Measurements from ENCODE around the gene GPR108.

Gene GPR108

GRCh38 chr19:6723108-6723618 is 14.2 kb downstream of the GPR108 start:
- no peak overlapping the region for H3K9ac ChIP-seq (ENCODE audit: low read length)
- H3K27ac ChIP-seq (ENCODE audit: low read depth, low read length), result no peak overlapping the region
- H3K4me3 ChIP-seq (ENCODE audit: low read depth in 1 of 2, low read length in 2 of 2), result peak overlapping the region in 1 of 2 donors; percentile 18
- no peaks in the 10 kb centered on the region for H3K27me3 ChIP-seq (ENCODE audit: control insufficient read depth in 1 of 2, insufficient read depth in 2 of 2, low read length in 2 of 2)
- H3K4me1 ChIP-seq (ENCODE audit: insufficient read depth, low read length), result no peaks in the 10 kb centered on the region
- no peaks in the 10 kb centered on the region for H3K36me3 ChIP-seq (ENCODE audit: insufficient read depth, low read length)
- no peaks in the 10 kb centered on the region for H3K9me3 ChIP-seq (ENCODE audit: low read length)

GRCh38 chr19:6721773-6722172 is 15.6 kb downstream of the GPR108 start:
- no peaks in the 10 kb centered on the region for H3K4me1 ChIP-seq (ENCODE audit: insufficient read depth, low read length)
- peak overlapping the region; percentile 13 for H3K27ac ChIP-seq (ENCODE audit: low read depth, low read length)
- peaks cover 7% of the 10 kb centered on the region for H3K36me3 ChIP-seq (ENCODE audit: insufficient read depth, low read length)
- no peak overlapping the region for H3K9ac ChIP-seq (ENCODE audit: low read length)
- no peaks in the 10 kb centered on the region for H3K27me3 ChIP-seq (ENCODE audit: control insufficient read depth in 1 of 2, insufficient read depth in 2 of 2, low read length in 2 of 2)
- H3K4me3 ChIP-seq (ENCODE audit: low read depth in 1 of 2, low read length in 2 of 2), result no peak overlapping the region
- no peaks in the 10 kb centered on the region for H3K9me3 ChIP-seq (ENCODE audit: low read length)

GRCh38 chr19:6721138-6721474 is 16.3 kb downstream of the GPR108 start:
- Histone ChIP-seq H3K9ac (ENCODE audit: low read length) (no peak overlapping the region), H3K27ac (ENCODE audit: low read depth, low read length) (no peak overlapping the region), H3K36me3 (ENCODE audit: insufficient read depth, low read length) (peaks cover 7% of the 10 kb centered on the region), H3K4me3 (ENCODE audit: low read depth in 1 of 2, low read length in 2 of 2) (no peak overlapping the region), H3K27me3 (ENCODE audit: control insufficient read depth in 1 of 2, insufficient read depth in 2 of 2, low read length in 2 of 2) (no peaks in the 10 kb centered on the region), H3K4me1 (ENCODE audit: insufficient read depth, low read length) (no peaks in the 10 kb centered on the region), H3K9me3 (ENCODE audit: low read length) (no peaks in the 10 kb centered on the region)

- peaks cover 7% of the 10 kb centered on the region for H3K36me3 ChIP-seq (ENCODE audit: insufficient read depth, low read length)
- H3K9me3 ChIP-seq (ENCODE audit: low read length), result no peaks in the 10 kb centered on the region
- no peaks in the 10 kb centered on the region for H3K27me3 ChIP-seq (ENCODE audit: control insufficient read depth in 1 of 2, insufficient read depth in 2 of 2, low read length in 2 of 2)
- peak within 1 kb of the TSS in 1 of 2 donors; percentile 45 for H3K4me3 ChIP-seq (ENCODE audit: low read depth in 1 of 2, low read length in 2 of 2)
- H3K4me1 ChIP-seq (ENCODE audit: insufficient read depth, low read length), result no peaks in the 10 kb centered on the region
- H3K27ac ChIP-seq (ENCODE audit: low read depth, low read length), result peak within 1 kb of the TSS; percentile 13
- H3K9ac ChIP-seq (ENCODE audit: low read length), result no peak within 1 kb of the TSS
Observed at GRCh38 chr19:6720369-6721137, 16.8 kb downstream of the GPR108 start, which contains the start of gene C3. Gene C3, minus strand, starts transcription at chr19:6720650. Its CDS starts 61 bp downstream, at chr19:6720589.

GRCh38 chr19:6719992-6720368 is 17.4 kb downstream of the GPR108 start:
- Histone ChIP-seq H3K9ac (ENCODE audit: low read length) (no peak overlapping the region), H3K4me3 (ENCODE audit: low read depth in 1 of 2, low read length in 2 of 2) (peak overlapping the region in 1 of 2 donors; percentile 45)

GRCh38 chr19:6719540-6719861 is 17.9 kb downstream of the GPR108 start:
- no peak overlapping the region for H3K9ac ChIP-seq (ENCODE audit: low read length)
- no peaks in the 10 kb centered on the region for H3K4me1 ChIP-seq (ENCODE audit: insufficient read depth, low read length)
- no peaks in the 10 kb centered on the region for H3K27me3 ChIP-seq (ENCODE audit: control insufficient read depth in 1 of 2, insufficient read depth in 2 of 2, low read length in 2 of 2)
- H3K9me3 ChIP-seq (ENCODE audit: low read length), result no peaks in the 10 kb centered on the region
- no peak overlapping the region for H3K27ac ChIP-seq (ENCODE audit: low read depth, low read length)
- peaks cover 7% of the 10 kb centered on the region for H3K36me3 ChIP-seq (ENCODE audit: insufficient read depth, low read length)
- peak overlapping the region in 1 of 2 donors; percentile 45 for H3K4me3 ChIP-seq (ENCODE audit: low read depth in 1 of 2, low read length in 2 of 2)

More at GRCh38 chr19:6719992-6720368, 17.4 kb downstream of the GPR108 start:
- H3K9me3 ChIP-seq (ENCODE audit: low read length), result no peaks in the 10 kb centered on the region
- no peaks in the 10 kb centered on the region for H3K27me3 ChIP-seq (ENCODE audit: control insufficient read depth in 1 of 2, insufficient read depth in 2 of 2, low read length in 2 of 2)
- H3K4me1 ChIP-seq (ENCODE audit: insufficient read depth, low read length), result no peaks in the 10 kb centered on the region
- H3K36me3 ChIP-seq (ENCODE audit: insufficient read depth, low read length), result peaks cover 7% of the 10 kb centered on the region
- no peak overlapping the region for H3K27ac ChIP-seq (ENCODE audit: low read depth, low read length)

- H3K9me3 ChIP-seq (ENCODE audit: low read length), result no peaks in the 10 kb centered on the region
- H3K36me3 ChIP-seq (ENCODE audit: insufficient read depth, low read length), result peaks cover 7% of the 10 kb centered on the region
- H3K4me3 ChIP-seq (ENCODE audit: low read depth in 1 of 2, low read length in 2 of 2), result peak overlapping the region in 1 of 2 donors; percentile 45
- no peak overlapping the region for H3K9ac ChIP-seq (ENCODE audit: low read length)
- H3K4me1 ChIP-seq (ENCODE audit: insufficient read depth, low read length), result no peaks in the 10 kb centered on the region
- no peaks in the 10 kb centered on the region for H3K27me3 ChIP-seq (ENCODE audit: control insufficient read depth in 1 of 2, insufficient read depth in 2 of 2, low read length in 2 of 2)
- H3K27ac ChIP-seq (ENCODE audit: low read depth, low read length), result no peak overlapping the region
Observed at GRCh38 chr19:6718741-6719539, 18.4 kb downstream of the GPR108 start.

- Histone ChIP-seq H3K36me3 (ENCODE audit: insufficient read depth, low read length) (peaks cover 7% of the 10 kb centered on the region), H3K4me3 (ENCODE audit: low read depth in 1 of 2, low read length in 2 of 2) (no peak overlapping the region), H3K9ac (ENCODE audit: low read length) (no peak overlapping the region), H3K4me1 (ENCODE audit: insufficient read depth, low read length) (no peaks in the 10 kb centered on the region), H3K27ac (ENCODE audit: low read depth, low read length) (no peak overlapping the region), H3K27me3 (ENCODE audit: control insufficient read depth in 1 of 2, insufficient read depth in 2 of 2, low read length in 2 of 2) (no peaks in the 10 kb centered on the region), H3K9me3 (ENCODE audit: low read length) (no peaks in the 10 kb centered on the region)
Observed at GRCh38 chr19:6718111-6718740, 19.2 kb downstream of the GPR108 start.

GRCh38 chr19:6717441-6717971 is 19.9 kb downstream of the GPR108 start:
- no peaks in the 10 kb centered on the region for H3K9me3 ChIP-seq (ENCODE audit: low read length)
- no peak overlapping the region for H3K27ac ChIP-seq (ENCODE audit: low read depth, low read length)
- no peaks in the 10 kb centered on the region for H3K27me3 ChIP-seq (ENCODE audit: control insufficient read depth in 1 of 2, insufficient read depth in 2 of 2, low read length in 2 of 2)
- no peak overlapping the region for H3K9ac ChIP-seq (ENCODE audit: low read length)
- H3K4me3 ChIP-seq (ENCODE audit: low read depth in 1 of 2, low read length in 2 of 2), result no peak overlapping the region
- peaks cover 7% of the 10 kb centered on the region for H3K36me3 ChIP-seq (ENCODE audit: insufficient read depth, low read length)
- H3K4me1 ChIP-seq (ENCODE audit: insufficient read depth, low read length), result no peaks in the 10 kb centered on the region

GRCh38 chr19:6717036-6717435 is 20.3 kb downstream of the GPR108 start:
- Histone ChIP-seq H3K27ac (ENCODE audit: low read depth, low read length) (no peak overlapping the region), H3K27me3 (ENCODE audit: control insufficient read depth in 1 of 2, insufficient read depth in 2 of 2, low read length in 2 of 2) (no peaks in the 10 kb centered on the region), H3K4me3 (ENCODE audit: low read depth in 1 of 2, low read length in 2 of 2) (no peak overlapping the region), H3K36me3 (ENCODE audit: insufficient read depth, low read length) (peaks cover 7% of the 10 kb centered on the region), H3K9ac (ENCODE audit: low read length) (no peak overlapping the region), H3K4me1 (ENCODE audit: insufficient read depth, low read length) (no peaks in the 10 kb centered on the region), H3K9me3 (ENCODE audit: low read length) (no peaks in the 10 kb centered on the region)

GRCh38 chr19:6716610-6716970 is 20.8 kb downstream of the GPR108 start:
- Histone ChIP-seq H3K27ac (ENCODE audit: low read depth, low read length) (no peak overlapping the region), H3K9ac (ENCODE audit: low read length) (no peak overlapping the region), H3K36me3 (ENCODE audit: insufficient read depth, low read length) (peaks cover 7% of the 10 kb centered on the region), H3K4me3 (ENCODE audit: low read depth in 1 of 2, low read length in 2 of 2) (no peak overlapping the region), H3K27me3 (ENCODE audit: control insufficient read depth in 1 of 2, insufficient read depth in 2 of 2, low read length in 2 of 2) (peaks cover 0 to 1% of the 10 kb centered on the region in 2 donors), H3K4me1 (ENCODE audit: insufficient read depth, low read length) (no peaks in the 10 kb centered on the region), H3K9me3 (ENCODE audit: low read length) (no peaks in the 10 kb centered on the region)
